Nephron progenitor cell (in vitro differentiated cells): ENCODE measurements around the gene TMEM117.

Experiments
- DNase-seq: peaks from one replicate; pipeline ENCODE4 v3.0.0; 2021
- H3K27ac Mint-ChIP-seq: 2 replicates; pipeline ENCODE4 v1.8.0; 2021; ENCODE audit warnings: mild to moderate bottlenecking, moderate library complexity, mixed read lengths
- H3K27me3 Mint-ChIP-seq: 2 replicates; pipeline ENCODE4 v1.8.0; 2021; ENCODE audit warnings: mild to moderate bottlenecking, low read depth, mixed read lengths; ENCODE audit not compliant: poor library complexity
- H3K36me3 Mint-ChIP-seq: 2 replicates; pipeline ENCODE4 v1.8.0; 2021; ENCODE audit warnings: low read depth, mixed read lengths
- H3K4me1 Mint-ChIP-seq: 2 replicates; pipeline ENCODE4 v1.8.0; 2021; ENCODE audit warnings: mixed read lengths
- H3K4me3 Mint-ChIP-seq: 2 replicates; pipeline ENCODE4 v1.8.0; 2021; ENCODE audit warnings: mild to moderate bottlenecking, moderate library complexity, mixed read lengths
- H3K9me3 Mint-ChIP-seq: 2 replicates; pipeline ENCODE4 v1.8.0; 2021; ENCODE audit warnings: mild to moderate bottlenecking, moderate library complexity, mixed read lengths
- TF ChIP-seq, protein P1 (sequence below): fragments of 200-600 bp; sonication (generic); IDR thresholded peaks from 2 replicates; pipeline ENCODE4 v1.5.0; 2021; ENCODE audit warnings: antibody characterized with exemption

TMEM117 gene

DNA sequence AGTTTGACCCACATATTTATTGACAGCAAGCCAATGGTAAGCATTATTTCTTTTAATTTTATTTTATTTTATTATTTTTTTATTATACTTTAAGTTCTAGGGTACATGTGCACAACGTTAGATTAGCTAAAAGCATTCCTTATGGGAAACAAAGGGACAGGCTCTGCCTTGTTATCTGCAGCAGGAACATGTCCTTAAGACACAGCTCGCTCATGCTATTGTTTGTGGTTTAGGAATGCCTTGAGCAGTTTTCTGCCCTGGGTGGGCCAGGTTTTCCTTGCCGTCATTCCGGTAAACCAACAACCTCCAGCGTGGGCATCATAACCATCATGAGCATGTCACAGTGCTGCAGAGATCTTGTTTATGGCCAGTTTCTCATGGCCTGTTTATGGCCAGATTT, 370.2 kb downstream of the TMEM117 start:
- H3K4me3 Mint-ChIP-seq: no peak overlapping the region
- H3K27me3 Mint-ChIP-seq: no peaks in the 10 kb centered on the region
- H3K27ac Mint-ChIP-seq: no peak overlapping the region
- TF ChIP-seq, protein P1, sequence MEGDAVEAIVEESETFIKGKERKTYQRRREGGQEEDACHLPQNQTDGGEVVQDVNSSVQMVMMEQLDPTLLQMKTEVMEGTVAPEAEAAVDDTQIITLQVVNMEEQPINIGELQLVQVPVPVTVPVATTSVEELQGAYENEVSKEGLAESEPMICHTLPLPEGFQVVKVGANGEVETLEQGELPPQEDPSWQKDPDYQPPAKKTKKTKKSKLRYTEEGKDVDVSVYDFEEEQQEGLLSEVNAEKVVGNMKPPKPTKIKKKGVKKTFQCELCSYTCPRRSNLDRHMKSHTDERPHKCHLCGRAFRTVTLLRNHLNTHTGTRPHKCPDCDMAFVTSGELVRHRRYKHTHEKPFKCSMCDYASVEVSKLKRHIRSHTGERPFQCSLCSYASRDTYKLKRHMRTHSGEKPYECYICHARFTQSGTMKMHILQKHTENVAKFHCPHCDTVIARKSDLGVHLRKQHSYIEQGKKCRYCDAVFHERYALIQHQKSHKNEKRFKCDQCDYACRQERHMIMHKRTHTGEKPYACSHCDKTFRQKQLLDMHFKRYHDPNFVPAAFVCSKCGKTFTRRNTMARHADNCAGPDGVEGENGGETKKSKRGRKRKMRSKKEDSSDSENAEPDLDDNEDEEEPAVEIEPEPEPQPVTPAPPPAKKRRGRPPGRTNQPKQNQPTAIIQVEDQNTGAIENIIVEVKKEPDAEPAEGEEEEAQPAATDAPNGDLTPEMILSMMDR: no peak
- no peak for DNase-seq
- H3K4me1 Mint-ChIP-seq: no peaks in the 10 kb centered on the region
- H3K36me3 Mint-ChIP-seq: no peaks in the 10 kb centered on the region
- peaks cover 24% of the 10 kb centered on the region for H3K9me3 Mint-ChIP-seq

GRCh38 chr12:44217146-44217883, 381.4 kb downstream of the TMEM117 start:
- H3K27me3 Mint-ChIP-seq: no peaks in the 10 kb centered on the region
- H3K4me3 Mint-ChIP-seq: no peak overlapping the region
- no peak for DNase-seq
- no peaks in the 10 kb centered on the region for H3K4me1 Mint-ChIP-seq
- H3K27ac Mint-ChIP-seq: no peak overlapping the region
- H3K9me3 Mint-ChIP-seq: peaks cover 4% of the 10 kb centered on the region
- H3K36me3 Mint-ChIP-seq: no peaks in the 10 kb centered on the region
- TF ChIP-seq, protein P1: no peak

DNA sequence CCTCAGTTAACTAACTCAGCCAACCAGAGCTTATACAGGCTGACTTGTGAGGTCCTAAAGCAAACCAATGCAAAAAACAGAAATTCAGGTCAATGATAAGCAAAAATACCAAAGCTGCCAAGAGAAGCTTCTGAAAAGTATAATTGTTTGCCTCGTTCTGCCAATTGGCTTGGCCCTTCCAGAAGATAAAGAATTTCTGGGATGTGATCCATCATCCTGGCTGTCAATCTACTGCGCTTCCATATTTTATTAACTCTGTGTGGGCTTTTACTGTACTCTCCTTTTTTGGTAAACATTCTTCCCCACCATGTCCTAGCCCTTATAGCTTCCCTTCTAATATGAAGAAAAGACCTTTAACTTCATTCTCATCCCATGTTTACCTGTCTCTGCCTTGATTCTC, 387.9 kb downstream of the TMEM117 start:
- TF ChIP-seq, protein P1: no peak
- no peak for DNase-seq
- Mint-ChIP-seq H3K4me1 (no peaks in the 10 kb centered on the region), H3K27me3 (no peaks in the 10 kb centered on the region), H3K9me3 (no peaks in the 10 kb centered on the region), H3K36me3 (no peaks in the 10 kb centered on the region), H3K4me3 (no peak overlapping the region), H3K27ac (no peak overlapping the region)

DNA sequence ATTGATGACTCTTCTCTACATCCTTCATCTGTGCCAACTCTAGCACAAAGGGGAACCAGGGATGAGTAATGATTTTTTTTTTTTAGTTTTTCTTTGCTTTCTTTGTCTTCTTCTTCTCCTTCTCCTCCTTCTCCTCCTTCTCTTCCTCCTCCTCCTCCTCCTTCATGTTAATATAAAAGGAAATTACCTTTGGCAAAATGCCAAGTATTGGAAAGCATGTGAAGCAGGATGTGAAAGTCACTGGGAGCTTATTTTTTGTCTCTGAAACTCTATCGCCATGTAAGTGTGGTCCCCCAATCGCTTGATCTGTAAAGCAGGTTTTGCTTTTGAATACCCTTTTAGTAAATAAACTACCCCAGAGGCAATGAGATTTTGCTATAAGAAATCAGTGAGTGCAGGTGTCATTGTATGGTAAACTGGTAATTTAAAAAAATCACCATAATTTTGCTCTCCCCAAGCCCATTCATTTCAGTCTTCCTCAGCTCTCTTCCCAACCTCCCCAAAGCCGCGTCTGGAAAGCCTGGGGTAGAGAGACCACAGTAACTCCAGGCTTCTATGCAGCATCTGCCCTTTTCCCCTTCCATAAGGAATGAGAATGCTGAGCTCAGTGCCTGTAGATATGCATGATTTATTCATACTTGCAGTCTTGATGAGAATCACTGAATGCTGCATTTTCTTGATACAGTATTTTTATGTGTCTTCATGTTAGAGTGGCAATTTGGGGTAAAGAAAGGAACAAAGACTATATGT, 388.7 kb downstream of the TMEM117 start:
- Mint-ChIP-seq H3K9me3 (no peaks in the 10 kb centered on the region), H3K27me3 (no peaks in the 10 kb centered on the region), H3K4me3 (no peak overlapping the region), H3K4me1 (no peaks in the 10 kb centered on the region), H3K36me3 (no peaks in the 10 kb centered on the region), H3K27ac (no peak overlapping the region)
- no peak for DNase-seq
- TF ChIP-seq, protein P1: no peak

- Mint-ChIP-seq H3K4me1 (no peaks in the 10 kb centered on the region), H3K27me3 (no peaks in the 10 kb centered on the region), H3K27ac (no peak overlapping the region), H3K36me3 (no peaks in the 10 kb centered on the region), H3K4me3 (no peak overlapping the region), H3K9me3 (no peaks in the 10 kb centered on the region)
- TF ChIP-seq, protein P1: no peak
- DNase-seq: no peak
Measured at GRCh38 chr12:44225149-44225510, 389.2 kb downstream of the TMEM117 start.
